GM12875 (cell line): ENCODE results near the gene NFE2L3.
"Not testable (repeated sequence)": the region's sequence is repeated elsewhere in the genome, so short reads cannot be mapped to it uniquely, and the experiment has no call there.

Source experiments
- H3K4me3 ChIP-seq: one replicate; pipeline ENCODE4 v1.5.1; 2011; ENCODE audit warnings: low read depth, low read length, control low read depth
- CTCF ChIP-seq: IDR thresholded peaks from 2 replicates; pipeline ENCODE4 v1.5.1; 2011; ENCODE audit warnings: low read depth, mild to moderate bottlenecking, control low read depth, inconsistent platforms, low read length, moderate library complexity, borderline replicate concordance; ENCODE audit not compliant: insufficient read depth

Gene NFE2L3

GRCh38 chr7:26117142-26117807, 34.7 kb upstream of the NFE2L3 start:
- no peak overlapping the region for H3K4me3 ChIP-seq

GRCh38 chr7:26117970-26118369, 34.0 kb upstream of the NFE2L3 start:
- H3K4me3 ChIP-seq = no peak overlapping the region
- TF ChIP-seq CTCF = no peak

More at GRCh38 chr7:26117142-26117807, 34.7 kb upstream of the NFE2L3 start:
- no peak for TF ChIP-seq CTCF

- no peak for TF ChIP-seq CTCF
- no peak overlapping the region for H3K4me3 ChIP-seq
Observed at GRCh38 chr7:26122745-26123144, 29.3 kb upstream of the NFE2L3 start.

- not testable (repeated sequence) for H3K4me3 ChIP-seq
Observed at GRCh38 chr7:26124775-26125174, 27.2 kb upstream of the NFE2L3 start.

GRCh38 chr7:26127411-26127810, 24.6 kb upstream of the NFE2L3 start:
- no peak overlapping the region for H3K4me3 ChIP-seq
- no peak for TF ChIP-seq CTCF

- no peak for TF ChIP-seq CTCF
- no peak overlapping the region for H3K4me3 ChIP-seq
Observed at GRCh38 chr7:26131056-26131589, 20.9 kb upstream of the NFE2L3 start.

- no peak overlapping the region for H3K4me3 ChIP-seq
- no peak for TF ChIP-seq CTCF
Observed at GRCh38 chr7:26135076-26135475, 16.9 kb upstream of the NFE2L3 start.
